ENCODE results near the gene CNTD1.
"Not testable (repeated sequence)": the region's sequence is repeated elsewhere in the genome, so short reads cannot be mapped to it uniquely, and the experiment has no call there.

CNTD1 gene

GRCh38 chr17:42846594-42847280, 48.1 kb downstream of the CNTD1 start:
- DNase-seq (ENCODE audit: low spot score), result no peak

GRCh38 chr17:42848093-42848492, 49.4 kb downstream of the CNTD1 start:
- no peak for DNase-seq (ENCODE audit: low spot score)

GRCh38 chr17:42849031-42849430, 50.4 kb downstream of the CNTD1 start:
- DNase-seq (ENCODE audit: low spot score), result no peak

GRCh38 chr17:42849451-42850181, 51.0 kb downstream of the CNTD1 start:
- DNase-seq (ENCODE audit: low spot score), result no peak

GRCh38 chr17:42850954-42851353, 52.3 kb downstream of the CNTD1 start, which contains the start of gene AOC3:
Gene AOC3, plus strand, starts transcription at chr17:42851199. Its CDS starts 145 bp downstream, at chr17:42851344.
- no peak for DNase-seq (ENCODE audit: low spot score)

- not testable (repeated sequence) for DNase-seq (ENCODE audit: low spot score)
These were observed 52.9 kb downstream of the CNTD1 start for GRCh38 chr17:42851371-42852240.

GRCh38 chr17:42852351-42852750, 53.7 kb downstream of the CNTD1 start:
- no peak for DNase-seq (ENCODE audit: low spot score)

GRCh38 chr17:42853004-42853403, 54.3 kb downstream of the CNTD1 start:
- no peak for DNase-seq (ENCODE audit: low spot score)

GRCh38 chr17:42853597-42853967, 54.9 kb downstream of the CNTD1 start:
- no peak for DNase-seq (ENCODE audit: low spot score)

GRCh38 chr17:42853968-42854790, 55.5 kb downstream of the CNTD1 start:
- DNase-seq (ENCODE audit: low spot score), result no peak

GRCh38 chr17:42855048-42855596, 56.5 kb downstream of the CNTD1 start:
- no peak for DNase-seq (ENCODE audit: low spot score)

GRCh38 chr17:42856093-42856492, 57.4 kb downstream of the CNTD1 start:
- DNase-seq (ENCODE audit: low spot score), result not testable (repeated sequence)

GRCh38 chr17:42856516-42856915, 57.9 kb downstream of the CNTD1 start:
- DNase-seq (ENCODE audit: low spot score), result not testable (repeated sequence)

- DNase-seq (ENCODE audit: low spot score), result no peak
These were observed 58.7 kb downstream of the CNTD1 start for GRCh38 chr17:42857389-42857788.
